Measurements from ENCODE around the gene OR4E1. TPM values are rescaled to one million over a fixed set of nuclear protein-coding genes. Genes with fewer than 3 reads are reported as not detected.
A peak's percentile ranks its signal among the peaks of the same experiment; 100 is the strongest.
"Not testable (repeated sequence)": the region's sequence is repeated elsewhere in the genome, so short reads cannot be mapped to it uniquely, and the experiment has no call there.

The OR4E1 gene
- polyA plus RNA-seq (ENCODE audit: insufficient read length in 3 of 3): under 1 TPM in 1 of 3 donors, not detected in 2; 0.08 TPM

DNA sequence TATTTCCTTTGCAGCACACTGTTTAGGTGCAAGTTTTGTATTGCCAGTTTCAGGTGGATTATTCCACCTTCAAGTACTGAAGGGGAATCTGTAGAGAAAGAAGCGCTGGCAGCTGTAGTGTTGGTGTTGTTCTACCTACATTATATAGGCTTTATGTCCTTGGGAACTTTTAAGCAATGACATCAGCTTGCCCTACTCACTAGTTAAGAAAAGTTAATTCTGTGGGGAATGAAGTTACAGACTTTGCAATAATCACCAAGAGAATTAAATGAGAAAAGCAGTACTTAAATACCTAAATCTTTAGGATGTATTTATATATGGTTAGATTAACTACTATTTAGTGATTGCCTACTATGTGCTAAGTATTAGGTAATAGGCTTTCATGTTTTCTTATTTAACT lies at the start of gene OR4E1:
Gene OR4E1 (minus strand): TSS at position 101 of the 400 bp plus-strand sequence. CDS start 2,883 bp downstream, outside the sequence.
- DNase-seq (ENCODE audit: low read depth in 3 of 3, low spot score in 2 of 3): no peak

GRCh38 chr14:21721504-21721903 lies 47.9 kb upstream of the OR4E1 start:
- no peak for DNase-seq (ENCODE audit: low read depth in 3 of 3, low spot score in 2 of 3)

DNA sequence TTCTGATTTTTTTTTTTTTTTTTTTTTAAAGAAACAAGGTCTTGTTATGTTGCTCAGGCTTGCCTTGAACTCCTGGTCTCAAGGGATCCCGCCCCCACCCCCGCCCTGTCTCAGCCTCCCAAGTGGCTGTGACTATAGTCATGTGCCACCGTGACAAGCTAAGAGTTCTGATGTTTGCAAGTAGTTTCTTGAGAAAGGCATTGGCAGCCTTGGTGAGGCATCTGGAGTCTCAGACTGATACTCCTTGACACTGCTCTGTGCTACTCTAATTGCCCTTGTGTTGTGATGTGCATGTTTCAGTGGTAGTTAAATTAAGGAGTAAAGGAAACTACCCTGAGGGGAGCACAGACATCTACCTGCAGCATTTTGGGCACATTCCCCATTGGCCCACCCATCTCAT lies 46.2 kb upstream of the OR4E1 start:
- no peak for DNase-seq (ENCODE audit: low read depth in 3 of 3, low spot score in 2 of 3)

DNA sequence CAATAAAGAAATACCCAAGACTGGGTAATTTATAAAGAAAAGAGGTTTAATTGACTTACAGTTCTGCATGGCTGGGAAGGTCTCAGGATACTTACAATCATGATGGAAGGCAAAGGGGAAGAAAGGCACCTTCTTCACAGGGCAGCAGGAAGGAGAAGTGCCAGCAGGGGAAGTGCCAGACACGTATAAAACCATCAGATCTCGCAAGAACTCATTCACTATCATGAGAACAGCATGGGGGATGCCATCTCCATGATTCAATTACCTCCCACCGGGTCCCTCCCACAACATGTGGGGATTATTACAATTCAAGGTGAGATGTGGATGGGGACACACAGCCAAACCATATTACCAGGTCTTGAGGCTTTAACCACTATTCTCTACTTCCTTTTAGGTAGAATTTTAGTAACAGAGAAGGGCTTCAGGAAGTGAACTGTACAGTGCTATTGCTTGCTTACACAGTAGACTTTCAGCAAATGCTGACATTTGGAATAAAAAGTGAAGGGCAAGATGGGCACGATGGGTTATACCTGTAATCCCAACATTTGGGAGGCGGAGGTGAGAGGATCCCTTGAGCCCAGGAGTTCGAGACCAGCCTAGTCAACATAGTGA lies 40.8 kb upstream of the OR4E1 start:
- DNase-seq (ENCODE audit: low read depth in 3 of 3, low spot score in 2 of 3): no peak

DNA sequence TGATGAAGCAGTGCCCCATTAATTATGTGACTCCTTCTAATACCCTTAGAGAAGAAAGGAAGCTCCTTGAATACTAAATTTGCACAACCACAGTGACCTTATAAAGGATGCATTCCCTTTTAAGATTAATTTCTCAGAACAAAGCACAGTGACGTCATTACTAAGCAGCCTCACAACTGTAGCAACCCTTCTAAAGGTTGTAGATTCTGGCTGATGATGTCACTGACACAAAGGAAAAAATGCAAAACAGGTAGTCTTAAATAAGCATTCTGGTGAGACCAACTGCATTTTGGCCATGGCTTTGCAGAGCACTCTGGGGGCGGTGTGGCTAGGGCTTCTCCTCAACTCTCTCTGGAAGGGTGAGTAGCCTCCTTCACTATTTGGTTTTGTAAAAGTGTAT lies 38.4 kb upstream of the OR4E1 start:
- no peak for DNase-seq (ENCODE audit: low read depth in 3 of 3, low spot score in 2 of 3)

DNA sequence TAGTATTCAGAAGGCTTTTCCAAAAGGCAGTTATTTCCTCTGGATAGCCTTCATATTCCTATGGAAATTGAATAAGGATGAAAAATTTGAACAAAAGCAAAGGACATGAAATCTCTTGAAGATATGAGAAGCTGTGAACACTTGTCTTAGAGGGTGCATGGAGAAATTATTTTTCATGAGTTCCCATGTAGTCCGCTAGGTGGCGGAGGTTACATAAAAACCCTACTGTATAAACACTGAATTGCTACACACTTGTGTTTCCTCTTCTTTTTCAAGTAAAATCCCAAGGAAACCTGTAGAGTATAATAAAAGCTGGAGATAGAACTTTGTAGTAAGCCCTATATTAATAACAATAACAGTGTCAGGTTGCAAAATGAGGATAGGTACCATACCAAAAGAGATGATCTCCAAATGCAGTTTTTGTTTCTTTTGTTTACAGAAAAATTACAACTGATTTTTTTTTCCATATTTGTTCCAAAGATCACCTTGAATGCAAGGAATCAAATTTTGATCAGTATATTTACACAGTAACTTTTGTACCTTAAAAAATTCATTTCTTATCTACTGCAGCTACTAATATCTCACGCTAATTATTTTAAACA lies 37.8 kb upstream of the OR4E1 start:
- DNase-seq (ENCODE audit: low read depth in 3 of 3, low spot score in 2 of 3): peak in 1 of 3 donors; percentile 19

- no peak for DNase-seq (ENCODE audit: low read depth in 3 of 3, low spot score in 2 of 3)
These were observed 30.7 kb upstream of the OR4E1 start for GRCh38 chr14:21704338-21704737.

DNA sequence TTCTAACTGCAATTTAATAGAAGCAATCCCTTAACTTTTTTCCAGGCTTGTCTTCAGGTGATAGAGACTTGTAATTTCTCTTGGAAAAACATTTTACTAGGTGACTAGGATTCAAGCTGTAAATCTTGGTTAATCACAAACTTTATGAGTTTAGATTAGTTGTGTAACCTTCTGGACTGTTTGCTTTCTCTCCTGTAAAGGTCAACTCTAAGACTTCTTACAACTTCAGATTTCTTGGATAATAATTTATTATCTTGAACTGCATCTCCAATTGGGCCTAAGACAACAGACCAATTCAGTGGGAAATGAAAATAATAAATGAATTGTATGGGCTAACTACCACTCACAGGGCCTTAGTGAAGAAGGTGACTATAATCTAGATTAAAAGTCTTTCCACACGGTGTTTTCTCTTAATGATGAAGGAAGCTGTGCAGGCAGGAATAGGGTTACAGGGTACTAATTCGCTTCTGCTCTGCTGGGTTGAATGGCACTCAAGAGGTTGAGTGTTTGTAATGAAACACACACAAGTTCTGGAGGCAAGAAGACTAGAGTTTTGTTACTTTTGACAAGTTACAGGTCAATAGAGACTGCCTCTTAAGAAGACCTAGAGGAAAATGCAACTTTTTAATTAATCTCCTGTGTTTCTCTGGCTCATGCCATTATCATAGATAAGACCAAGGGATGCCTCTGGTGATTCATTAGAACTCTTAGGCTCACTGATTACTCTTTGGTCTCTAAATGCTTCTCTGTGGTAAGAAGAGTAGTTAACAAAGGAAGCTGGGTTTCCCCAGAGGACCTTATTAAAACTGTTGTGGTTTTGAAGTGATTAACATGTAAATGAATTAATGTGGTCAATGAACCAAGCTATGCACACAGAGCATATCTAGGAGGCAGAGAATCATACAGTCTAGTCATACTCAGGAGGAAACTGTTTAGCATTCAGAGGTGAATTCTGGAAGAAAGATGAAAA lies 30.0 kb upstream of the OR4E1 start:
- DNase-seq (ENCODE audit: low read depth in 3 of 3, low spot score in 2 of 3): no peak

GRCh38 chr14:21702316-21702715 lies 28.7 kb upstream of the OR4E1 start:
- DNase-seq (ENCODE audit: low read depth in 3 of 3, low spot score in 2 of 3): no peak

- no peak for DNase-seq (ENCODE audit: low read depth in 3 of 3, low spot score in 2 of 3)
These were observed 25.9 kb upstream of the OR4E1 start for GRCh38 chr14:21699551-21699950.

DNA sequence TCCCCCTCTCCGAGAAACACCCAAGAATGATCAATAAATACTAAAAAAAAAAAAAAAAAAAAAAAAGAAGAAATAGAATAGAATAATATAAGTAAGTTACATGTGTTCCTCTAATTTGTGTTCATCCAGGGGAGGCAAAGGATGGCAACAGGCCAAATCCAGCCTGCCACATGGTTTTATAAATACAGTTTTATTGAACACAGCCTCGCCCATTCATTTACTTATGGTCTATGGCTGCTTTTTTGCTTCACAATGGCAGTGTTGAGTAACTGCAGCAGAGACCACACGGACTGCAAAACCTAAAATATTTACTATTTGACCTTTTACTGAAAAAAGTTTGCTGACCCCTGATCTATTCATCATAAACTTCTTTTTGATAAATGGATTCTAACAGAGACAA lies 24.9 kb upstream of the OR4E1 start:
- not testable (repeated sequence) for DNase-seq (ENCODE audit: low read depth in 3 of 3, low spot score in 2 of 3)

DNA sequence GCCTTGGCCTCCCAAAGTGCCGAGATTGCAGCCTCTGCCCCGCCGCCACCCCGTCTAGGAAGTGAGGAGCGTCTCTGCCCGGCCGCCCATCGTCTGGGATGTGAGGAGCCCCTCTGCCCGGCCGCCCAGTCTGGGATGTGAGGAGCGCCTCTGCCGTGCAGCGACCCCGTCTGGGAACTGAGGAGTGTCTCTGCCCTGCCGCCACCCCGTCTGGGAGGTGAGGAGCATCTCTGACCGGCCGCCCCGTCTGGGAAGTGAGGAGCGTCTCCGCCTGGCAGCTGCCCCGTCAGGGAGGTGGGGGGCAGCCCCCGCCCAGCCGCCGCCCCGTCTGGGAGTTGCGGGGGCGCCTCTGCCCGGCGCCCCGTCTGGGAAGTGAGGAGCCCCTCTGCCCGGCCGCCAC lies 24.0 kb upstream of the OR4E1 start:
- not testable (repeated sequence) for DNase-seq (ENCODE audit: low read depth in 3 of 3, low spot score in 2 of 3)

DNA sequence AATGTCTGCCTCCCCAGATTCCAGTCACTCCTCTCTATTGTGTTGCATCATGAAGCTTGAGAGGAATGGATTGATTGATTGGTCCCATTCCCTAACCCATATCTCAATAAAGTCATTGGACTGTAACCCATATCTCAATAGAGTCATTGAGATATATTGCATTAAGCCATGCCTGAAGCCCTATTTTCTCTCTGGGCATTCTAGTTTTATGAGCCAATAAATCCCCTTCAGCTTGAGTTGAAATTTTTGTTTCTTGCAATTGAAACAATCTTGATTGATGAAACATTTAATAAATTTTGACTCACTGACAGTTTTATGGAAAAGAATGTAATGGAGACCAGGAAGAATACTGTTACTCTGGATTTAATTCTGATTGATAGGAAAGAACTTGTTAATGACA lies 20.8 kb upstream of the OR4E1 start:
- no peak for DNase-seq (ENCODE audit: low read depth in 3 of 3, low spot score in 2 of 3)

- DNase-seq (ENCODE audit: low read depth in 3 of 3, low spot score in 2 of 3): no peak
These were observed 12.8 kb upstream of the OR4E1 start for GRCh38 chr14:21686468-21686867.

DNA sequence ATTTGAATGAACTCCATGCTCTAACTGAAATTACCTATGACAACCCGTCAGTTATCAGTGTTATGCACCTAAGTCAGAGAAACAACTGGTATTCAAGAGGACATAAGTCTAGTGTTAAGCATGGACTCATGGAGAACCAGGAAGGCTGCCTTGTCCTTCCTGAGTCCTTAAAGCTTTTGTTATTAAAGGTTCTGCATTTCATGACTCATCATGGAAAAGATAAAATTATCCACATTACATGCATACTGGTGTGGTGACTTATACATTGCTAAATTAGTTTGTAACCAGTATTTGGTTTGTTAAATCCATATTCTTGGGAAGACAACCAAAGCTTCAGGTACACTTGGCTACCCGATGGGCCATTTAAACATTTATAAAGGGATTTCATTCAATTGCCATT lies 6.5 kb upstream of the OR4E1 start:
- DNase-seq (ENCODE audit: low read depth in 3 of 3, low spot score in 2 of 3): no peak

GRCh38 chr14:21675566-21675965 lies 1.9 kb upstream of the OR4E1 start:
- no peak for DNase-seq (ENCODE audit: low read depth in 3 of 3, low spot score in 2 of 3)

DNA sequence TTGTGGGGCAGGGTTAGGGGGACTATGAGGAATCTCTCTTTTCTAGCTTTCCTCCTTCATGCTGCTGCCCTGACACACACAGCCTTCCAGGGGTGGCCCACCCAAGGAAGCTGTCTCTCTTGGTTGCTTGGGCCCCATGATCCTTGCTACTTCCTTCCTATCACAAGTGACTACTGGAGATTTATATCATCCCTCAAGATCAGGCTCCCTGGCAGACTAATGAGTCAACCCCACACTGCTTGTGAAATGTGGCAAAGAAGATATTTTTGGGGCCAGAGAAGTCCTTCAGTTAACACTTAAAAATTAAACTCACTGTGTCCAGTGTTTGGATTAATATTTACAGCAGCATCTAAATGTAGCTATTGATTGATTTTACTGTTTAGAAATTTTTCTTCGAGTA lies 1.5 kb downstream of the OR4E1 start:
- DNase-seq (ENCODE audit: low read depth in 3 of 3, low spot score in 2 of 3): no peak

- no peak for DNase-seq (ENCODE audit: low read depth in 3 of 3, low spot score in 2 of 3)
These were observed 2.2 kb downstream of the OR4E1 start for GRCh38 chr14:21671371-21671770.

GRCh38 chr14:21669284-21669683 lies 4.3 kb downstream of the OR4E1 start:
- no peak for DNase-seq (ENCODE audit: low read depth in 3 of 3, low spot score in 2 of 3)

GRCh38 chr14:21668377-21668776 lies 5.2 kb downstream of the OR4E1 start:
- no peak for DNase-seq (ENCODE audit: low read depth in 3 of 3, low spot score in 2 of 3)

DNA sequence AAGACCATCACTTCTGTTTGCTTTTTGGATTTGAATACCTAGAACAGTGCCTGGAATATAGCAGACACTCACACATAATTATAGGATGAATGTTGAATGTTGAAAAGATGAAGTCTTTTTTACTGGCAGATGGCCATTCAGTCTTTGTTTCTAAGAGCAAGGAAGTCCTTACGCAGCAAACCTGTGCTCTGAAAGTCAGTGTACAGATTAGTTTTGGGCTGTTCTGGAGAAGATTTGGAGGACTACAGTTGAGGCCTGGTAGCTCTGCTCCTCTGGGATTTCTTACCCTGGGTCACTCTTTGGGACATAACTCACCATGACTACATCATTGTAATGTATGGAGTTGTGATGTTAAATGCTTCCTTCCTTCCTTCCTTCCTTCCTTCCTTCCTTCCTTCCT lies 16.6 kb downstream of the OR4E1 start:
- no peak for DNase-seq (ENCODE audit: low read depth in 3 of 3, low spot score in 2 of 3)

GRCh38 chr14:21654215-21654614 lies 19.4 kb downstream of the OR4E1 start:
- DNase-seq (ENCODE audit: low read depth in 3 of 3, low spot score in 2 of 3): no peak

Measured in right renal cortex interstitium (tissue), 3 donors.